ENCODE data around the gene ADGRG1.
A peak's percentile ranks its signal among the peaks of the same experiment; 100 is the strongest.

ADGRG1 gene

GRCh38 chr16:57606847-57607501 is 21.5 kb upstream of the ADGRG1 start:
- DNase-seq, result no peak

- no peak for DNase-seq
These were observed 20.6 kb upstream of the ADGRG1 start for GRCh38 chr16:57607676-57608461.

DNA sequence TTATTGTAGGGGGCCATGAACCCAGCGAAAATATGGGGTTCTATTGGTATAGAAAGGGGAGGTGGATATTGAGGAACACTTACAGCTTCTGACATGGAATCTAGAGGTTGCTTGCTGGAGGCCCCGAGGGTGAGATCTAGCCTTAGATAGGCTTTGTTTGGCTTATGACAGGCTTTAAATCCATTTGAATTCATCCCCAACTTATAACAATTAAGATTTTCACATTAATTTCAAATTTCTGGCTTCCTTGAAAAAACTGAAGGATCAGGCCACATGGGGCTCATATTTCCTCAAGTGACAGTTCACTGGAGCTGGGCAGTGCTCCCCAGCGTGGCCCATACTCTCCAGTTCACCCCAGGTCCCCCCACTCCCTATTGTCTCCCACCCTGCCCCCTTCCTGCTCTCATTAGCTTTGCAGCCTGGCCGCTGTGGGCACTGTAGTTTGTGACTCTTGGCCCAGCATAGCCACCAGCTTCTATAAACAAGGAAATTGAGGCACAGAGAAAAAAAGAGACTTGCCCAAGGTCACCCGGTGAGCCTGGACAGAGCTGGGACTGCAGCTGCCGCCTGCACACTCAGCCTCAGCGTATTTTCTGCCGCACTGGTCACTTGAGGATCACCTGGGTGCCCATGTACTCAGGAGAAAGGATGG is 19.8 kb upstream of the ADGRG1 start:
- DNase-seq, result no peak

DNA sequence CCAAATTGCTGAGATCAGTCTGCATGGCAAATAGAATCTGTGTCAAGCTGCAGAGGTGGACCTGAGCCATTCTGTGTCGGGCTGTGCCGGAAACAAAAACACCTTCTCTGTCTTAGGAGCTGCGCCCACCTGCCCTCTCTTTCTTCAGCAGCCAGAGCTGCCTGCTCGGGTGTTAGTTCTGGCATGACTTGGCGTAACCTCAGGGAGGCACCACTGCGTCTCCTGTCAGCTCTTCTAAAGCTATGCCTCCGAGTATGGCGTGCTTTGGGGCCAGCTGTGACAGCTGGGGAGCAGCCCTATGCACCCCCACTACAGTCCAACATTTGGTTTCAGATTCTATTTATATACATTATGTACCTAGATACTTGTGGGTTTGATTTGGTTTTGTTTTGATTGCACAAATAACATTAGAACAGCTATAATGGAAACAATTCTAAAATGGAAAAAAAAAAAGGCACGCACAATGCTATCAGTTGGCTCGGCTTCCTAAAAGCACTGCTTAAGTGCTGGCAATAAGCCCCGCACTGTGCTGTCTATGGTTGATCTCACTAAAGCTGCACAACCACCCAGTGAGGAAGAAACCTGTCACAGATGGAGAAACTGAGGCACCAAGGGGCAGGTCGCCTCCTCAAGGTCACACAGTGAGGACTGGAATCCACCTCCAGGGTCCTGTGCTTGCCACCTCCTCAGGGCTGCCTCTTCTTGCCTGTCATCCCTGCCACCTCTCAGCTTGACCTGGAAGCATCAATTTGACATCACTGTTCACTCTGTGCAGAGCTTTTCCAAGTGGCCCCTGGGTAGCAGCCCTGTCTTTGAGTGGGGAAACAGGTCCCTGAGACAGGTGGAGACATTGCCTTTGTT is 18.7 kb upstream of the ADGRG1 start:
- DNase-seq, result peak; percentile 98

DNA sequence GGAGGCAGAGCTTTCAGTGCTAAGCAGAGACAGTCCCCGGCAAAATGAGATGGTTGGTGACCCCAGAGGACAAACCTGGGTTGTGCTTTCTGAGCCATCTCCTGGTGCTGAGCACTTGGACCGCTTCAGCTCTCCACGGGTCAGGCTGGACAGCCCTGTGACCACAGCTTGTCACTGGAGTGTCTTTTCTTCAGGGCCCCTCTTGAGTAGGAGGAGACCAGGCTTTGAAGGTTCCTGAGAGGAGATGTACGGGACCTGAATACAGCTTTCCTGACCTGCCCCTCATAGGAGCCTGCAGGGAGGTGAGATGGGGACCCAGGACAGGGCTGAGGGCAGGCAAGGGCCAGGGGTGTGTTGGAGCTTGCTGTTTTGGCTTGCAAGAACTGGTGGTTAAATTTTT is 17.8 kb upstream of the ADGRG1 start:
- no peak for DNase-seq

- DNase-seq, result peak; percentile 80
These were observed 17.2 kb upstream of the ADGRG1 start for GRCh38 chr16:57611181-57611580.

DNA sequence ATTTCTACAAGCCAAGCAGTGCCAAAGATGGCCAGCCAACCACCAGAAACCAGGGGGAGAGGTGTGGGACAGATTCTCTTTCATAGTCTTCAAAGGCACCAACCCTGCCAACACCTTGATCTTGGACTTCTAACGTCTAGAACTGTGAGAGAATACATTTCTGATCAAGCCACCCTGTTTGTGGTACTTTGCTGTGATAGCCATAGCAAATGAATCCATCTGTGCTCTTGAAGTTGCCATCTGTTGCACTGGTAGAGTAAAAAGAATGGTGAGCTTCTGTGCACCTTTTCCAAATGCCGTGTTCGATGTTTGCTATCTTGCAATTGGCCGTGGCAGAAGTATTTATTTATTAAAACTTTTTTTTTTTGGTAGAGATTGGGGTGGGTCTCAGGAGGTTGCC is 16.7 kb upstream of the ADGRG1 start:
- no peak for DNase-seq

GRCh38 chr16:57612494-57612893 is 15.9 kb upstream of the ADGRG1 start:
- no peak for DNase-seq

DNA sequence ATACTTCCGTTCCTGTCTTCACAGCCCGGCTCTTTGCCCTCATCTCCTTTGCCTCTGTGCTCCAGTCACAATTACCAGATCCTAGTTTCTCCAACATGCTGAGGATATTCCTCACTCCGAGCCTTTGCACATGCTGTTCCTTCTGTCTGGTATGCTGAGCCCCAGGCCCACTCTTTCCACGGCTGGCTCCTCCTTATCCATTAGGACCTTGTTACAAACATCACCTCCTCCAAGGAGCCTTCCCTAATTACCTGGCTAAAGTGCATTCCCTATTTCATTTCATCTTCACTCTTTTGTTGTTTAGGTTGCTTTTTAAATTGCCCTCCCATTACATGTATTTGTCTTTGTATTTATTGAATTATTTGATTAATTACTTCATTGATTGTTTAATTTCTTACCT is 14.9 kb upstream of the ADGRG1 start:
- DNase-seq, result no peak

- peak; percentile 36 for DNase-seq
These were observed 13.9 kb upstream of the ADGRG1 start for GRCh38 chr16:57614536-57614935.

- no peak for DNase-seq
These were observed 13.5 kb upstream of the ADGRG1 start for GRCh38 chr16:57614944-57615343.

- no peak for DNase-seq
These were observed 12.6 kb upstream of the ADGRG1 start for GRCh38 chr16:57615813-57616212.

DNA sequence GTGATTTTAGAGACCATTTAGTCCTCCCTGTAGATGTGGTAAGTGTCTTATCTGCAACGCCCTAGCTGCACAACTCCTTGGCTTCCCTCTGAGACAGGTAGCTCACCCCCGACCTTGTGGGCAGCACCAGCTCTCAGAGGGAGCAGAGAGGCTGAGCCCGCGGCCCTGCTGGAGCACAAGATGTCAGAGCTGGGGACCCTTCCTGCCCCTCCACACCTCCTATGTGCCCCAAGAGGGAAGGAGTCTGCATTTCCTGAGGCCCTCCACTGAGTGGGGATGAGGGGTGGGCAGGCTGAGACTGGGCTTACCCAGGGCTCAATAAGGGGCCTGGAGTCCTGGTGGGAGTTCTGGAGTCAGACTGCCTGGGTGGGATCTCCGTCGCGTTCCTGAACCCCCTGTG is 12.2 kb upstream of the ADGRG1 start:
- no peak for DNase-seq

DNA sequence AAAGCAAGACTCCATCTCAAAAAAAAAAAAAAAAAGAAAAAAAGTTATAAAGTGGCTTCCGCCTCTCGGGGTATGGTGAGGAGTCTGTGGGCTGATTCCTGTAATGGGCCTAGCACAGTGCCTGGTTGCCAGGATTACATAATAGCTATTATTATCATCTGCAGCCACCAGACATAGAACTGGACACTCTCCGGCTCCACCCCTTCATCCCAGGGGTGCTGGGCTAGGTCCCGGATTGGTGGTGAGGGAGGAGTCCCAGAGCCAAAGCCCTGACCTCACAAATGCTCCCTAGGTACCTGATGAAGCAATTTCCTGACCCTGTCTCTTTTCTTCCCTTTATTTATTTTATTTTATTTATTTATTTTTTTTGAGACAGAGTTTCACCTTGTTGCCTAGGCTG is 11.6 kb upstream of the ADGRG1 start:
- DNase-seq, result no peak

DNA sequence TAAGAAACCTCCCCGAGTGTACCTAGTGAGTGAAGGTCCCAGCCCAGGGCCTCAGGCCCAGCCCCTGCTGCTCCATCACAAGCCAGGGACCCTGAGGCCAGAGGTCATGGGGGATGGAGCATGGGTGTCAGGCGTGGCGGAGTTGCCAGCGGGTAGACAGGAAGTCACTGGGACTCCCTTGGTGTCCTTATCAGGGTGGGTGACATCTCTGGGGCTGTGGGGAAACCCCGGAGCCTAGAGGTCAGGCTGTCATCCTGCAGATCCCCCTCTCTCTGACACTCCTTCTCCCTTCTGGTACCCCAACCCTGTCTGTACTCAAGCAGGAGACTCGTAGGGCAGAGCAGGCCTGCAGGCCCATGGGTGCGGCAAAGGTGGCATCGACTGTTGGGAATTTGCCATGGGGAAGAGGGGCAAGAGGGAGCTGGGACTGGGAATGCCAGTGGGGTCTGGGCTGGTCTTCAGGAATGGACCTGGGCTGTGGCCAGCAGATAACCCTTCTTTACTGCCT is 10.8 kb upstream of the ADGRG1 start:
- no peak for DNase-seq

- no peak for DNase-seq
These were observed 9.9 kb upstream of the ADGRG1 start for GRCh38 chr16:57618296-57619132.

- DNase-seq, result no peak
These were observed 9.3 kb upstream of the ADGRG1 start for GRCh38 chr16:57619133-57619605.

GRCh38 chr16:57619606-57620334 is 8.7 kb upstream of the ADGRG1 start:
- no peak for DNase-seq

- DNase-seq, result no peak
These were observed 7.8 kb upstream of the ADGRG1 start for GRCh38 chr16:57620335-57621231.

Measured in activated CD4-positive, alpha-beta T cell treated with anti-CD3 and anti-CD28 coated beads, Interleukin-10, Interleukin-2, amounts not matched to agents 100 ng/mL and 50 ng/mL, durations not matched to agents 16 hours and 8 hours (primary cell).